Measurements from ENCODE around the gene ZNF740. TPM values are rescaled to one million over a fixed set of nuclear protein-coding genes. Genes with fewer than 3 reads are reported as not detected.
"Not testable (repeated sequence)": the region's sequence is repeated elsewhere in the genome, so short reads cannot be mapped to it uniquely, and the experiment has no call there.

The ZNF740 gene
- total RNA-seq, 1 experiment from 2014 or later: 46.8 TPM

GRCh38 chr12:53174881-53175491 is 5.5 kb upstream of the ZNF740 start:
- H3K4me1 ChIP-seq (ENCODE audit: control insufficient read depth, insufficient read depth, low read length): peaks cover 18% of the 10 kb centered on the region
- no peaks in the 10 kb centered on the region for H3K9me3 ChIP-seq (ENCODE audit: control insufficient read depth, insufficient read depth, low read depth, low read length)
- peak; percentile 76; the same call in 1 of the 2 replicates for TF ChIP-seq CTCF (IDR thresholded peaks at IDR 0.05)
- no peak for TF ChIP-seq POLR2AphosphoS5 (IDR thresholded peaks at IDR 0.05; ENCODE audit: low read depth, low read length)
- no peak for TF ChIP-seq SIN3A (IDR thresholded peaks at IDR 0.05; ENCODE audit: borderline replicate concordance, insufficient read depth, low read depth, low read length)
- TF ChIP-seq TCF7L2 (IDR thresholded peaks at IDR 0.05; ENCODE audit: low read depth, low read length): no peak
- no peaks in the 10 kb centered on the region for H3K27me3 ChIP-seq (ENCODE audit: control insufficient read depth, insufficient read depth, low read length)
- no TSS peak for BruUV-seq (replicated peaks)
- DNase-seq (ENCODE audit: low read depth, low spot score) (no peak), ATAC-seq (peak; percentile 90)
- no peak overlapping the region for H3K27ac ChIP-seq (ENCODE audit: low read length)
- in situ Hi-C loops (cut with HindIII; ENCODE audit: low pct_unique_long_range_greater_than_20kb, low sequenced_read_pairs) (no loop called here), intact Hi-C loops (cut with micrococcal nuclease; ENCODE audit: unreplicated experiment) (no loop called here)
- POLR2A ChIA-PET: no interaction called here
- CTCF ChIA-PET: interaction anchor here (0.5 to 1.7 kb wide), 5 partner anchors 12 to 105 kb away, joined by 3 to 5 read pairs (median 3); partner anchors contain the start of gene SPRYD3
- H3K4me3 ChIP-seq (ENCODE audit: low read depth in 2 of 2, low read length in 2 of 2): no peak overlapping the region
- no peaks in the 10 kb centered on the region for H3K36me3 ChIP-seq (ENCODE audit: control insufficient read depth, insufficient read depth, low read length)

GRCh38 chr12:53176750-53177149 is 3.8 kb upstream of the ZNF740 start:
- no TSS peak for BruUV-seq (replicated peaks)
- Histone ChIP-seq H3K36me3 (ENCODE audit: control insufficient read depth, insufficient read depth, low read length) (no peaks in the 10 kb centered on the region), H3K27me3 (ENCODE audit: control insufficient read depth, insufficient read depth, low read length) (no peaks in the 10 kb centered on the region), H3K27ac (ENCODE audit: low read length) (no peak overlapping the region), H3K9me3 (ENCODE audit: control insufficient read depth, insufficient read depth, low read depth, low read length) (no peaks in the 10 kb centered on the region), H3K4me3 (ENCODE audit: low read depth in 2 of 2, low read length in 2 of 2) (no peak overlapping the region), H3K4me1 (ENCODE audit: control insufficient read depth, insufficient read depth, low read length) (peaks cover 22% of the 10 kb centered on the region)
- in situ Hi-C loops (cut with HindIII; ENCODE audit: low pct_unique_long_range_greater_than_20kb, low sequenced_read_pairs): no loop called here
- DNase-seq (ENCODE audit: low read depth, low spot score) (no peak), ATAC-seq (no peak)
- ChIA-PET POLR2A (no interaction called here), CTCF (no interaction called here)
- intact Hi-C loops (cut with micrococcal nuclease; ENCODE audit: unreplicated experiment): no loop called here
- TF ChIP-seq REST (IDR thresholded peaks at IDR 0.05; ENCODE audit: insufficient read depth in 1 of 2, low read depth in 2 of 2, low read length in 1 of 2) (no peak), TCF7L2 (IDR thresholded peaks at IDR 0.05; ENCODE audit: low read depth, low read length) (no peak)

- in situ Hi-C loops (cut with HindIII; ENCODE audit: low pct_unique_long_range_greater_than_20kb, low sequenced_read_pairs); H3K36me3 ChIP-seq (ENCODE audit: control insufficient read depth, insufficient read depth, low read length); CTCF ChIA-PET; H3K4me3 ChIP-seq (ENCODE audit: low read depth in 2 of 2, low read length in 2 of 2); intact Hi-C loops (cut with micrococcal nuclease; ENCODE audit: unreplicated experiment); H3K27me3 ChIP-seq (ENCODE audit: control insufficient read depth, insufficient read depth, low read length); H3K27ac ChIP-seq (ENCODE audit: low read length); ATAC-seq; BruUV-seq (replicated peaks); DNase-seq (ENCODE audit: low read depth, low spot score); H3K9me3 ChIP-seq (ENCODE audit: control insufficient read depth, insufficient read depth, low read depth, low read length): not testable (repeated sequence)
- POLR2A ChIA-PET: interaction anchor here (0.6 kb wide), 1 partner anchor 203 kb away, joined by 6 read pairs; the partner anchor contains the start of gene SP1
- H3K4me1 ChIP-seq (ENCODE audit: control insufficient read depth, insufficient read depth, low read length): peaks cover 29% of the 10 kb centered on the region
These were observed 3.1 kb upstream of the ZNF740 start for GRCh38 chr12:53177447-53177846.

- H3K36me3 ChIP-seq (ENCODE audit: control insufficient read depth, insufficient read depth, low read length); POLR2A ChIA-PET; H3K27me3 ChIP-seq (ENCODE audit: control insufficient read depth, insufficient read depth, low read length); DNase-seq (ENCODE audit: low read depth, low spot score); in situ Hi-C loops (cut with HindIII; ENCODE audit: low pct_unique_long_range_greater_than_20kb, low sequenced_read_pairs); H3K27ac ChIP-seq (ENCODE audit: low read length); intact Hi-C loops (cut with micrococcal nuclease; ENCODE audit: unreplicated experiment); ATAC-seq; H3K4me3 ChIP-seq (ENCODE audit: low read depth in 2 of 2, low read length in 2 of 2); BruUV-seq (replicated peaks); H3K9me3 ChIP-seq (ENCODE audit: control insufficient read depth, insufficient read depth, low read depth, low read length); CTCF ChIA-PET: not testable (repeated sequence)
- peaks cover 38% of the 10 kb centered on the region for H3K4me1 ChIP-seq (ENCODE audit: control insufficient read depth, insufficient read depth, low read length)
These were observed 1.7 kb upstream of the ZNF740 start for GRCh38 chr12:53178803-53179202.

All from Panc1 (cell line).